LNCaP clone FGC (cell line): ENCODE data around the gene NFAT5.

Experiments
- DNase-seq: peaks from one replicate; pipeline ENCODE4 v3.0.0-alpha.2; 2011; ENCODE audit warnings: low read depth
- H3K4me3 ChIP-seq: 2 replicates; pipeline ENCODE4 v1.5.1; 2011; ENCODE audit warnings: mild to moderate bottlenecking, low read depth, low read length, control low read depth
- TF ChIP-seq, protein P1 (sequence below): IDR thresholded peaks from 2 replicates; pipeline ENCODE4 v1.5.1; 2012; ENCODE audit warnings: mild to moderate bottlenecking; ENCODE audit not compliant: control insufficient read depth, insufficient read depth; ENCODE audit errors: extremely low read depth

NFAT5 gene

GRCh38 chr16:69523566-69524305, 42.0 kb upstream of the NFAT5 start:
- no peak overlapping the region for H3K4me3 ChIP-seq
- DNase-seq: no peak
- TF ChIP-seq, protein P1, sequence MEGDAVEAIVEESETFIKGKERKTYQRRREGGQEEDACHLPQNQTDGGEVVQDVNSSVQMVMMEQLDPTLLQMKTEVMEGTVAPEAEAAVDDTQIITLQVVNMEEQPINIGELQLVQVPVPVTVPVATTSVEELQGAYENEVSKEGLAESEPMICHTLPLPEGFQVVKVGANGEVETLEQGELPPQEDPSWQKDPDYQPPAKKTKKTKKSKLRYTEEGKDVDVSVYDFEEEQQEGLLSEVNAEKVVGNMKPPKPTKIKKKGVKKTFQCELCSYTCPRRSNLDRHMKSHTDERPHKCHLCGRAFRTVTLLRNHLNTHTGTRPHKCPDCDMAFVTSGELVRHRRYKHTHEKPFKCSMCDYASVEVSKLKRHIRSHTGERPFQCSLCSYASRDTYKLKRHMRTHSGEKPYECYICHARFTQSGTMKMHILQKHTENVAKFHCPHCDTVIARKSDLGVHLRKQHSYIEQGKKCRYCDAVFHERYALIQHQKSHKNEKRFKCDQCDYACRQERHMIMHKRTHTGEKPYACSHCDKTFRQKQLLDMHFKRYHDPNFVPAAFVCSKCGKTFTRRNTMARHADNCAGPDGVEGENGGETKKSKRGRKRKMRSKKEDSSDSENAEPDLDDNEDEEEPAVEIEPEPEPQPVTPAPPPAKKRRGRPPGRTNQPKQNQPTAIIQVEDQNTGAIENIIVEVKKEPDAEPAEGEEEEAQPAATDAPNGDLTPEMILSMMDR: no peak

GRCh38 chr16:69526831-69527655, 38.7 kb upstream of the NFAT5 start:
- TF ChIP-seq, protein P1: no peak
- no peak overlapping the region for H3K4me3 ChIP-seq
- no peak for DNase-seq

DNA sequence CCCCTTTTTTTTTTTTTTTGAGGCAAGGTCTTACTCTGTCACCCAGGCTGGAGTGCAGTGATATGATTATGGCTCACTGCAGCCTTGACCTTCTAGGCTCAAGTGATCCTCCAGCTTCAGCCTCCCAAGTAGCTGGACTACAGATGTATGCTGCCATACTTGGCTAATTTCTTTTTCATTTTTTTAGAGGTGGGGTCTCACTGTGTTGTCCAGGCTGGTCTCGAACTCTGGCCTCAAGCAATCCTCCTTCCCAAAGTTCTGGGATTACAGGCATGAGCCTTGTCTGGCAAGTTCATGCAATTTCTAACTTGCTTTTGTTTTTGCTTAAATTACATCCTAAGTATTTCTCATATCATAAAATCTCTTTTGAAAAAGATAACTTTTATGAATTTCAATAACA, 33.8 kb upstream of the NFAT5 start:
- TF ChIP-seq, protein P1: no peak
- DNase-seq: no peak
- no peak overlapping the region for H3K4me3 ChIP-seq

DNA sequence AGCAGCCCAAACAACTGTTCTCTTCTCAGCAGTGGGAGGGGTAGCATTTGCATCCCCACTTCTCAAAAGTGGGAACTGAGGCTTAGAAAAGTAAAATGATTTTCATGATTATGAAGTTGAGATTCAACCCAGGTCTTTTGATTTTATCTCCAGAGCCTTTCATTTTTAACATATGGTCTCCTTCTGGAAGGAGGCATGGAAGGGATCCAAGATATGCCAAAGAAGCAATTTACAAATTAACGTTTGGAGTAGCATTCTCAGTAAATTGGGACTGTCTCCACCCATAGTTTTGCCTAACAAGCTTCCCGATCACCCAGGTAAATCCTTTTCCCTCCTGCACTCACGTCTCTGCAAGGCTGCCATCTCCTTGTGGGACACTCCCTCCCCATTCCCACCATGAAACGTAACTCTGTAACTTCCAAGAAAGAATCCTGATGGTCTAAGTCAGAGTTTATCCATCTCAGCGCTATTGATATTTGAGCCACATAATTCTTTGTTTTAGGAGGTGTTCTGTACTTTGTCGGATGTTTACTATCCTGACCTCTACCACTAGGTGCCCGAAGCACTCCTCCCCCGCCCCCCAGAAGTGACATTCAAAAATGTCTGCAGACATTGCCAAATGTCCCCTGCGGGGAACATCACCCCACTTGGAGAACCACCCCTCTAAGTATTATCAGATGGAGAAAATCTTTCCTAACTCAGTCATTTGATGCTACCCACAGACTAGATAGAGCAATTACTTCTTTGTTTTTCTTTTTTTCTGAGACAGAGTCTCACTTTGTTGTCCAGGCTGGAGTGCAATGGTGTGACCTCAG, 32.9 kb upstream of the NFAT5 start:
- no peak overlapping the region for H3K4me3 ChIP-seq
- TF ChIP-seq, protein P1: no peak
- DNase-seq: no peak

DNA sequence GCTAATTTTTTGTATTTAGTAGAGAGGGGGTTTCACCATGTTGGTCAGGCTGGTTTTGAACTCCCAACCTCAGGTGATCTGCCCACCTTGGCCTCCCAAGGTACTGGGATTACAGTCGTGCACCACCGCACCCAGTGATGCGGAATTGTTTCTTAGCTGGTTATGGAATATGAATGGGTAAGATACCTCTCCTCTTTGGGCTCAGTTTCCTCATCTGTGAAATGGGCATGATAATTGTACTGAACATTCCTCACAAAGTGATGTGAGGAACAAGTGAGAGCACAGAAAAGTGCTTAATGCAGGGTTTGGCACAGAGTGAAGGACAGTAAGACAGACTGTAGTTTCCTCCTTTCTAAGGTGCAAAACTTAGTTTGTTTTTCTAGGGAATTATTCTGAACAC, 31.0 kb upstream of the NFAT5 start:
- no peak overlapping the region for H3K4me3 ChIP-seq
- DNase-seq: no peak
- TF ChIP-seq, protein P1: no peak

DNA sequence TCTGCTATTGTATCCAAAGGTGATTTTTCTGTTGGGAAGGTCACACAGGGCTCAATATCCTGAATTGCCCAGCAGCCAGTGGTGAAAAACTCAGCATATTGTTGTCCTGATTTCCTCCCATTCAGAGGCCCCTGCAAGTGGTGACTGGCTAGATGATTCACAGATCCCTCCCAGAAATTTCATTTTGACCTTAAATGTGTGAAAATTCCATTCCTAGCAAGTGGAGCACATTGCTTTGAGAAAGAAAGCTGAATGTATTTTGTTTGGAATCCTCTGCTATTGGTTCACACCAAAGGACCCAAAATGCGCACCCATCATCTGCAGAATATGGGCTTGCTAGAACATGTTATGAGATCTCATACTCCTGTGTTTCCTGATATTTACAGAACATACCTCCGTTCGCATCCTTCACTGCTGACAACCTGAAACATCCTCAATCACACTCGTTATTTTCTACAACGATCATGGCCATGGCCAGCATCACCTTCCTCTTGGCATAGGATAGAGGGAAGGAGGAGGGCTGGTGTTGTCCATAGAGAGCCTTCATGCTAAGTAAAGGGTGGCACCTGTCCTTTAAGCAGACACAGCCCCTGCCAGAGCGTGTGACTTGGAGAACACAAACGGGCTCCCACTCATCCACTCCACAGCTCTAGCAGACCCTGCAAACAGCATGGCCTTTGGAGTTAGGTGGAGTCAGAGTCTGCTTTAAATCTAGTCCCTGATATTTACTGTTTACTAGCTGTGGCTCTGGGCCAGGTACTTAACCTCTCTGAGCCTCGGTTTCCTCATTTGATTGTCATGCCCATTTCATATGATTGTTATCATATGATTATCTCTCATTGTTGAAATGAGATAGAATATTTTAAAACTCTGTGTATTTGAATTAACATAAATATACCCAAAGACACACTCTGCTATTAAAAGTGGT, 30.4 kb upstream of the NFAT5 start:
- DNase-seq: no peak
- TF ChIP-seq, protein P1: no peak
- H3K4me3 ChIP-seq: no peak overlapping the region
